B cell (primary cell): ENCODE measurements around the gene DUT. TPM values are rescaled to one million over a fixed set of nuclear protein-coding genes. Genes with fewer than 3 reads are reported as not detected.

Experiments
- ATAC-seq: fragments of 200-7000 bp; cut with Tn5 transposase; one replicate; pipeline ENCODE4 v1.10.0; 2021; ENCODE audit warnings: low read depth, mild to moderate bottlenecking, moderate number of reproducible peaks, moderate library complexity
- CTCF ChIA-PET: fragments of 350-600 bp; sonication (Branson Sonifier 250); formaldehyde crosslinking; loops from one replicate; lab custom pipeline; 2021; ENCODE audit warnings: antibody characterized with exemption, inconsistent platforms; lab: Charles Lee
- POLR2A ChIA-PET: fragments of 350-600 bp; sonication (Branson Sonifier 250); formaldehyde crosslinking; loops from one replicate; lab custom pipeline; 2021; ENCODE audit warnings: antibody characterized with exemption; lab: Charles Lee
- DNase-seq: peaks from one replicate; pipeline ENCODE4 v3.0.0; 2013
- H2AFZ ChIP-seq: 2 replicates; pipeline ENCODE4 v1.6.1; 2012; ENCODE audit warnings: mild to moderate bottlenecking, low read depth, low read length; ENCODE audit not compliant: insufficient read depth, poor library complexity, severe bottlenecking
- H3K27ac ChIP-seq, 2 donors: 1 replicate in 1 of 2; 2 replicates in 1 of 2; pipeline ENCODE4 v1.5.1; 2012 to 2013; ENCODE audit warnings: low read length in 2 of 2, mild to moderate bottlenecking in 2 of 2, moderate library complexity in 1 of 2
- H3K27me3 ChIP-seq, 4 experiments: fragments of 200-600 bp in 1 of 4; sonication (generic) in 1 of 4; replicated peaks in 1 of 4; 1 replicate in 2 of 4; 2 replicates in 2 of 4; pipeline versions ENCODE4 v1.6.1 to v1.7.0; 2013 to 2016; ENCODE audit warnings: low read length in 3 of 4, mild to moderate bottlenecking in 2 of 4, mixed read lengths in 1 of 4, moderate library complexity in 1 of 4; ENCODE audit not compliant: insufficient read depth in 4 of 4, control insufficient read depth in 3 of 4; ENCODE audit errors: control extremely low read depth in 1 of 4
- H3K36me3 ChIP-seq, 2 experiments: replicated peaks in 1 of 2; 1 replicate in 1 of 2; 2 replicates in 1 of 2; pipeline versions ENCODE4 v1.6.1 to v1.7.1; 2013; ENCODE audit warnings: low read length in 1 of 2; ENCODE audit not compliant: insufficient read depth in 2 of 2, control insufficient read depth in 1 of 2; ENCODE audit errors: control extremely low read depth in 1 of 2, extremely low read depth in 1 of 2
- H3K4me1 ChIP-seq, 2 donors: fragments of 200-600 bp in 1 of 2; sonication (generic) in 1 of 2; 1 replicate in 1 of 2; 2 replicates in 1 of 2; pipeline versions ENCODE4 v1.5.1 to v1.6.1; 2013 to 2017; ENCODE audit warnings: low read length in 2 of 2; ENCODE audit not compliant: control insufficient read depth in 2 of 2, insufficient read depth in 2 of 2
- H3K4me2 ChIP-seq: replicated peaks from 2 replicates; pipeline ENCODE3; 2012; ENCODE audit warnings: mild to moderate bottlenecking, low read depth, low read length; ENCODE audit not compliant: poor library complexity, severe bottlenecking
- H3K4me3 ChIP-seq, 5 experiments: fragments of 200-600 bp in 1 of 5; sonication (generic) in 1 of 5; 1 replicate in 3 of 5; 2 replicates in 2 of 5; pipeline versions ENCODE4 v1.5.1 to v1.7.0; 2011 to 2016; ENCODE audit warnings: low read length in 4 of 5, mild to moderate bottlenecking in 4 of 5, low read depth in 2 of 5, control low read depth in 1 of 5, moderate library complexity in 1 of 5; ENCODE audit not compliant: insufficient read depth in 1 of 5; ENCODE audit errors: control extremely low read depth in 1 of 5, extremely low read depth in 1 of 5
- H3K79me2 ChIP-seq: fragments of 200-600 bp; sonication (generic); one replicate; pipeline ENCODE4 v1.6.0; 2016; ENCODE audit warnings: low read length; ENCODE audit not compliant: control insufficient read depth, insufficient read depth
- H3K9ac ChIP-seq: fragments of 200-600 bp; sonication (generic); 2 replicates; pipeline ENCODE4 v1.6.1; 2017; ENCODE audit warnings: mild to moderate bottlenecking, low read length, moderate library complexity
- H3K9me3 ChIP-seq, 3 donors: one replicate each; pipeline versions ENCODE4 v1.6.1 to v1.7.1; 2013; ENCODE audit warnings: low read length in 2 of 3; ENCODE audit not compliant: control insufficient read depth in 2 of 3, insufficient read depth in 1 of 3; ENCODE audit errors: control extremely low read depth in 1 of 3
- H4K20me1 ChIP-seq: 2 replicates; pipeline ENCODE4 v1.6.0; 2012; ENCODE audit warnings: mild to moderate bottlenecking, low read length; ENCODE audit not compliant: insufficient read depth, control insufficient read depth, poor library complexity, severe bottlenecking
- H3K27ac Mint-ChIP-seq: one replicate; pipeline ENCODE4 v1.8.0; 2021; ENCODE audit warnings: mixed read lengths
- H3K27me3 Mint-ChIP-seq: one replicate; pipeline ENCODE4 v1.8.0; 2021; ENCODE audit warnings: mixed read lengths
- H3K4me1 Mint-ChIP-seq: one replicate; pipeline ENCODE4 v1.8.0; 2021; ENCODE audit warnings: mixed read lengths
- H3K4me3 Mint-ChIP-seq: one replicate; pipeline ENCODE4 v1.8.0; 2021; ENCODE audit warnings: mixed read lengths
- H3K9me3 Mint-ChIP-seq: one replicate; pipeline ENCODE4 v1.8.0; 2022; ENCODE audit warnings: mixed read lengths; ENCODE audit not compliant: insufficient read depth
- CTCF ChIP-seq: fragments of 200-600 bp; IDR thresholded peaks from one replicate; pipeline ENCODE4 v1.8.0; 2022; ENCODE audit warnings: antibody characterized with exemption, mild to moderate bottlenecking
- EZH2 ChIP-seq: IDR thresholded peaks from 2 replicates; pipeline ENCODE4 v1.6.1; 2012; ENCODE audit warnings: borderline replicate concordance, low read depth, mild to moderate bottlenecking, moderate library complexity, low read length; ENCODE audit not compliant: insufficient read depth, poor library complexity, severe bottlenecking
- WGBS: methylation state at CpG from one replicate; pipeline ENCODE4 v1.1.5; 2013; ENCODE audit warnings: missing lambda C conversion rate; ENCODE audit not compliant: insufficient coverage; 5-methylcytosine and 5-hydroxymethylcytosine counted together
- intact Hi-C: fragments of 100-400 bp; cut with micrococcal nuclease; formaldehyde crosslinking; loops from one replicate; pipeline ENCODE4 v1.10.0; 2022
- polyA plus RNA-seq: library from polyadenylated mRNA; depleted of rRNA; stranded (reverse); fragments of >200 nt; gene quantifications from 2 replicates; pipeline ENCODE4 v1.2.3, GENCODE V29; 2012
- total RNA-seq, 2 donors: library from RNA; stranded (reverse); fragments of 120-200 nt in 1 of 2; gene quantifications; 1 replicate in 1 of 2; 2 replicates in 1 of 2; pipeline versions ENCODE4 v1.2.3 to v1.2.4, GENCODE V29; 2013 to 2022

DUT gene
- total and polyA plus RNA-seq, 2 donors (not counting 1 experiment from before 2014, with no cell fraction given): 59.5 to 84.7 TPM

GRCh38 chr15:48370460-48370859, 39.2 kb downstream of the DUT start:
- ChIA-PET CTCF (interaction anchor here (0.8 kb wide), 1 partner anchor 18 kb away, joined by 3 read pairs; no protein-coding TSS in a partner anchor), POLR2A (no interaction called here)
- Histone ChIP-seq H3K4me1 (no peaks in the 10 kb centered on the region), H3K4me3 (no peak overlapping the region), H4K20me1 (no peaks in the 10 kb centered on the region), H2AFZ (no peak overlapping the region), H3K79me2 (no peaks in the 10 kb centered on the region), H3K4me2 (no peak overlapping the region), H3K9me3 (no peaks in the 10 kb centered on the region), H3K9ac (no peak overlapping the region), H3K27ac (no peak overlapping the region), H3K27me3 (peaks cover 0 to 11% (median 2%) of the 10 kb centered on the region in 4 experiments), H3K36me3 (no peaks in the 10 kb centered on the region)
- TF ChIP-seq EZH2 (no peak), CTCF (no peak)
- WGBS: no CpG with 5 or more reads among the region's 3 CpGs
- ATAC-seq (no peak), DNase-seq (no peak)
- peaks cover 29% of the 10 kb centered on the region for H3K27me3 Mint-ChIP-seq
- H3K9me3 Mint-ChIP-seq: no peaks in the 10 kb centered on the region
- intact Hi-C loops: no loop called here
- no peak overlapping the region for H3K4me3 Mint-ChIP-seq
- no peak overlapping the region for H3K27ac Mint-ChIP-seq
- H3K4me1 Mint-ChIP-seq: no peaks in the 10 kb centered on the region

- H2AFZ ChIP-seq: no peak overlapping the region
- ATAC-seq (no peak), DNase-seq (no peak)
- H3K4me3 ChIP-seq: no peak overlapping the region
- H3K27me3 ChIP-seq: peaks cover 0 to 15% (median 2%) of the 10 kb centered on the region in 4 experiments
- TF ChIP-seq CTCF: no peak
- TF ChIP-seq EZH2: no peak
- H3K4me3 Mint-ChIP-seq: no peak overlapping the region
- H3K79me2 ChIP-seq: no peaks in the 10 kb centered on the region
- ChIA-PET CTCF (no interaction called here), POLR2A (no interaction called here)
- H3K4me2 ChIP-seq: no peak overlapping the region
- H3K9me3 Mint-ChIP-seq: no peaks in the 10 kb centered on the region
- peaks cover 36% of the 10 kb centered on the region for H3K27me3 Mint-ChIP-seq
- H3K27ac ChIP-seq: no peak overlapping the region
- WGBS: 81% methylated on average over 1 of the region's 2 CpGs
- H3K4me1 ChIP-seq: no peaks in the 10 kb centered on the region
- no peaks in the 10 kb centered on the region for H3K36me3 ChIP-seq
- no peak overlapping the region for H3K9ac ChIP-seq
- intact Hi-C loops: no loop called here
- no peaks in the 10 kb centered on the region for H4K20me1 ChIP-seq
- H3K9me3 ChIP-seq: no peaks in the 10 kb centered on the region
- no peak overlapping the region for H3K27ac Mint-ChIP-seq
- no peaks in the 10 kb centered on the region for H3K4me1 Mint-ChIP-seq
Observed at GRCh38 chr15:48371550-48371949, 40.3 kb downstream of the DUT start.
